GM03348 (cell line): ENCODE results near the gene SLAMF8.

Experiments
- DNase-seq: peaks from one replicate; pipeline ENCODE4 v3.0.0; 2012; ENCODE audit warnings: low spot score

The SLAMF8 gene

GRCh38 chr1:159873530-159874143 is 47.0 kb downstream of the SLAMF8 start:
- no peak for DNase-seq

- DNase-seq = no peak
Measured at GRCh38 chr1:159877695-159878444, 51.2 kb downstream of the SLAMF8 start.

DNA sequence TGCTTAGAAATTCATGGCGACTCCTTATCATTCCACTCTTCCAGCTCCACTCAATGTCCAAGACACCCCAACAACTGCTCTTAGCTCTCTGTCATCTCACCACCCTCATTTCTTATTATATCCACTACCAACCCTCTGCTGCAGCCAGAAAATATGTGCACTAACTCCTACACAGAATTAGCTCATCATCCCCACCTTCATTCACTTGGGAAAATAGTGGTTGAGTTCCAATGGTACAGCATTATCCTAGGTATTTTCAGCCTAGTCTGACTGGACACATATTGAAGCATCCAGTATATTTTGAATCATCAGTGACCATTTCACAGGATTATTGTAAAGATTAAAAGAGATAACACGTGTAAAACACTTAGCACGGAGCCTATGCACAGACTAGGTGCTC is 52.5 kb downstream of the SLAMF8 start:
- DNase-seq = no peak

- DNase-seq = peak; percentile 78
Measured at GRCh38 chr1:159879977-159880376, 53.3 kb downstream of the SLAMF8 start.

GRCh38 chr1:159880430-159880829 is 53.8 kb downstream of the SLAMF8 start:
- DNase-seq = no peak

- peak; percentile 85 for DNase-seq
Measured at GRCh38 chr1:159881622-159882526, 55.2 kb downstream of the SLAMF8 start.

GRCh38 chr1:159882527-159882862 is 55.8 kb downstream of the SLAMF8 start:
- no peak for DNase-seq

DNA sequence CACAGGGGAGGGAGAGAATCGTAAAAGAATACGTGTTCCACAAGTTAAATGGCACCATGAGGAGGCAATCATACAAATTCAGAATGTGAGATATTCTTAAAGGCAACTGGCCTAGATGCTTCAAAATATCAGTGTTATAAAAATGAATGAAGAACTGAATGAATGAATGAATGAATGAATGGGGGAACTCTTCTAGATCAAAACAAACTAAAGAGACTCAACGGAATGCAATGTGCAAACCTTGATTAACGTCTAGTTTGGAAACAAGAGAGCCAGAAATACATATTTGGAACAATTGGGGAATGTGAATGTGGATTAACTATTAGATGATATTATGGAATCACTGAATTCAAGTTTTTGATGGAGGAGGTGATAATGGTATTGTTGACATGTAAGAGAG is 56.5 kb downstream of the SLAMF8 start:
- no peak for DNase-seq

- no peak for DNase-seq
Measured at GRCh38 chr1:159884296-159884695, 57.6 kb downstream of the SLAMF8 start.
